Femur (tissue), 1 donor: Measurements from ENCODE around the gene PDGFC.

Experiments
- DNase-seq: peaks from one replicate; pipeline ENCODE4 v3.0.0-alpha.2; 2017

PDGFC gene

GRCh38 chr4:156971676-156972378, at the start of gene PDGFC:
Gene PDGFC, minus strand, starts transcription at chr4:156971799. Its CDS starts 896 bp downstream, at chr4:156970903.
- DNase-seq = peak; percentile 87

GRCh38 chr4:157020882-157021281, 49.3 kb upstream of the PDGFC start:
- DNase-seq = no peak

GRCh38 chr4:157018920-157019490, 47.4 kb upstream of the PDGFC start:
- DNase-seq = no peak

- DNase-seq = no peak
Observed at GRCh38 chr4:157014621-157015591, 43.3 kb upstream of the PDGFC start.

GRCh38 chr4:157013656-157014055, 42.1 kb upstream of the PDGFC start:
- no peak for DNase-seq

GRCh38 chr4:157012781-157013180, 41.2 kb upstream of the PDGFC start:
- DNase-seq = no peak

- no peak for DNase-seq
Observed at GRCh38 chr4:157012296-157012695, 40.7 kb upstream of the PDGFC start.

- DNase-seq = no peak
Observed at GRCh38 chr4:157010630-157011029, 39.0 kb upstream of the PDGFC start.

GRCh38 chr4:157005831-157006230, 34.2 kb upstream of the PDGFC start:
- DNase-seq = no peak

GRCh38 chr4:157005193-157005592, 33.6 kb upstream of the PDGFC start:
- no peak for DNase-seq

GRCh38 chr4:157004279-157005161, 32.9 kb upstream of the PDGFC start:
- DNase-seq = no peak

- peak; percentile 66 for DNase-seq
Observed at GRCh38 chr4:156999175-156999517, 27.5 kb upstream of the PDGFC start.

GRCh38 chr4:156998500-156999174, 27.0 kb upstream of the PDGFC start:
- no peak for DNase-seq

GRCh38 chr4:156992943-156993342, 21.3 kb upstream of the PDGFC start:
- DNase-seq = no peak

GRCh38 chr4:156991161-156991560, 19.6 kb upstream of the PDGFC start:
- DNase-seq = no peak

GRCh38 chr4:156983366-156983765, 11.8 kb upstream of the PDGFC start:
- DNase-seq = no peak

GRCh38 chr4:156981262-156981769, 9.7 kb upstream of the PDGFC start:
- DNase-seq = no peak

GRCh38 chr4:156977435-156978160, 6.0 kb upstream of the PDGFC start:
- no peak for DNase-seq

- no peak for DNase-seq
Observed at GRCh38 chr4:156976147-156976546, 4.5 kb upstream of the PDGFC start.

GRCh38 chr4:156975686-156976085, 4.1 kb upstream of the PDGFC start:
- no peak for DNase-seq

GRCh38 chr4:156974264-156974663, 2.7 kb upstream of the PDGFC start:
- no peak for DNase-seq
